ENCODE measurements around the gene RGS2. TPM values are rescaled to one million over a fixed set of nuclear protein-coding genes. Genes with fewer than 3 reads are reported as not detected.
A peak's percentile ranks its signal among the peaks of the same experiment; 100 is the strongest.

Gene RGS2
- total and polyA plus RNA-seq, 9 of the 15 experiments (the other 6 are each of a cell fraction or from before 2014, with no cell fraction given) = 2.5 to 5.4 (median 3.8) TPM

DNA sequence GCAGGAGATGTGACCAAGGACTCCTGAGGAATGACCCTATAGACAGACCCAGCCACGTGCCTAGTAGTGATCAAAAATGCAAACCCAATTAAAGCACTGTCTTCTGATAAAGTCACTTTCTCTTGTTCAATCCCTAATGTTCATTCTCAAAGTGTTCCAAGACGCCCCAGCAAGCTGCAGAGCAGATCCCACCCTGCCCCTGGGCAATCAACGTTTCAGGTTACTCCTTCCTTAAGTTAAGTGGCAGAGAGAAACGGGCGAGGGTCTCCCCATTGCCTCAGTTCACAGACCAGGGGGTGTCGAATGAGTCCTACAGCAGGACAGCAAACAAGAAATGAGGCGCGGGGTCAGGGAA lies 699 bp upstream of the RGS2 start (continued):
- TF ChIP-seq, protein P1, sequence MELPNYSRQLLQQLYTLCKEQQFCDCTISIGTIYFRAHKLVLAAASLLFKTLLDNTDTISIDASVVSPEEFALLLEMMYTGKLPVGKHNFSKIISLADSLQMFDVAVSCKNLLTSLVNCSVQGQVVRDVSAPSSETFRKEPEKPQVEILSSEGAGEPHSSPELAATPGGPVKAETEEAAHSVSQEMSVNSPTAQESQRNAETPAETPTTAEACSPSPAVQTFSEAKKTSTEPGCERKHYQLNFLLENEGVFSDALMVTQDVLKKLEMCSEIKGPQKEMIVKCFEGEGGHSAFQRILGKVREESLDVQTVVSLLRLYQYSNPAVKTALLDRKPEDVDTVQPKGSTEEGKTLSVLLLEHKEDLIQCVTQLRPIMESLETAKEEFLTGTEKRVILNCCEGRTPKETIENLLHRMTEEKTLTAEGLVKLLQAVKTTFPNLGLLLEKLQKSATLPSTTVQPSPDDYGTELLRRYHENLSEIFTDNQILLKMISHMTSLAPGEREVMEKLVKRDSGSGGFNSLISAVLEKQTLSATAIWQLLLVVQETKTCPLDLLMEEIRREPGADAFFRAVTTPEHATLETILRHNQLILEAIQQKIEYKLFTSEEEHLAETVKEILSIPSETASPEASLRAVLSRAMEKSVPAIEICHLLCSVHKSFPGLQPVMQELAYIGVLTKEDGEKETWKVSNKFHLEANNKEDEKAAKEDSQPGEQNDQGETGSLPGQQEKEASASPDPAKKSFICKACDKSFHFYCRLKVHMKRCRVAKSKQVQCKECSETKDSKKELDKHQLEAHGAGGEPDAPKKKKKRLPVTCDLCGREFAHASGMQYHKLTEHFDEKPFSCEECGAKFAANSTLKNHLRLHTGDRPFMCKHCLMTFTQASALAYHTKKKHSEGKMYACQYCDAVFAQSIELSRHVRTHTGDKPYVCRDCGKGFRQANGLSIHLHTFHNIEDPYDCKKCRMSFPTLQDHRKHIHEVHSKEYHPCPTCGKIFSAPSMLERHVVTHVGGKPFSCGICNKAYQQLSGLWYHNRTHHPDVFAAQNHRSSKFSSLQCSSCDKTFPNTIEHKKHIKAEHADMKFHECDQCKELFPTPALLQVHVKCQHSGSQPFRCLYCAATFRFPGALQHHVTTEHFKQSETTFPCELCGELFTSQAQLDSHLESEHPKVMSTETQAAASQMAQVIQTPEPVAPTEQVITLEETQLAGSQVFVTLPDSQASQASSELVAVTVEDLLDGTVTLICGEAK (IDR thresholded peaks at IDR 0.05) = 0 out of 2 replicates have a peak, but pooled peaks have one; percentile 14
- TF ChIP-seq, protein P1 (CRISPR knock-in tag; IDR thresholded peaks at IDR 0.05) = no peak
- TF ChIP-seq FOXJ3 (CRISPR knock-in tag; IDR thresholded peaks at IDR 0.05) (no peak), TGIF2 (CRISPR knock-in tag; IDR thresholded peaks at IDR 0.05) (no peak), CHD4 (IDR thresholded peaks at IDR 0.05; ENCODE audit: insufficient read depth, insufficient replicate concordance, low read depth, low read length, poor library complexity, severe bottlenecking) (peak; percentile 51)
